ENCODE results near the gene ADH4. TPM values are rescaled to one million over a fixed set of nuclear protein-coding genes. Genes with fewer than 3 reads are reported as not detected.
"Not testable (repeated sequence)": the region's sequence is repeated elsewhere in the genome, so short reads cannot be mapped to it uniquely, and the experiment has no call there.

The ADH4 gene
- total RNA-seq: 0.38 TPM
- long read RNA-seq: 0 reads

DNA sequence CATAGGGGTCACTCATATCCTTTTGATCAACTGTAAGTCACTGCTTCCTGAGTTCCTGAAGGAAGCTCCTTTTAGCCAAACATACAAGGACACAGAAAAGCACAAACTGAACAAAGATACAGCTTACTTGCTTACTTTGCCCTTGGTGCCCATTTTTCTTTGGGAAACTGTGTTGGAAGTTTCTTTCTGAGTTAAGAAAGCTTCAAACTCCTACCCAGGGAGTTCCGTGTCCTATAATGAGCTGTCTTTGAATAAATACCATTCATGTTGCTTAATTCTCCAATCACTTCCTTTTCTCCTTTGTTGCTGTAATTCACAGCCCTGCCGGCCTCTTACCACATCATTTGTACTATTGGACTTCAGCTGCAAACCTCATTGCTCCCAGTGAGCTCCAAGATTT is at the start of gene ADH4:
ADH4 (minus strand) TSS at position 228 of the 400 bp plus-strand sequence; CDS start at position 153, 75 bp downstream.
- intact Hi-C loops (cut with DNase I): no loop called here

DNA sequence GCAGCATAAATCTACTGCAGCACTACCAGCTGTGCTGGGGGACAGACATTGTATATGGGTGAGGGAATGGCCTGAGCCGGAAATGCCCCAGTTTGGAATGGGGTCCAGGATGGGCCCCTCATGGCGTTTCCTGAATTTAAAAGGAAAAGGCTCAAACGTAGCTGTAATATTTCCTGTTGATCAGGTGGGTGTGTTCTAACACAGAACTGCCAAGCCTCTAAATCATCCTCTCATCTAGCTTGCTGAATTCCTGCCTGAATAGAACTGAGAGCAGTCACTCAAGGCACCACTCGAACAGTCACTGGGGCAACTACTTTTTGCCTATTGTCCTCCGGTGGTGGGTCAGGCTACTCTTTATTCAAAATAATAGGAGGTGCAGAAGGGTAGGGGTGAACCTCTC is 46.2 kb upstream of the ADH4 start:
- DNase-seq (no peak), ATAC-seq (peak; percentile 32)
- Histone ChIP-seq H3K27ac (no peak overlapping the region), H3K27me3 (no peaks in the 10 kb centered on the region), H3K36me3 (no peaks in the 10 kb centered on the region), H3K4me3 (no peak overlapping the region), H3K9me3 (no peaks in the 10 kb centered on the region), H3K4me1 (peaks cover 7% of the 10 kb centered on the region)
- intact Hi-C loops (cut with DNase I): no loop called here
- TF ChIP-seq, protein P1, sequence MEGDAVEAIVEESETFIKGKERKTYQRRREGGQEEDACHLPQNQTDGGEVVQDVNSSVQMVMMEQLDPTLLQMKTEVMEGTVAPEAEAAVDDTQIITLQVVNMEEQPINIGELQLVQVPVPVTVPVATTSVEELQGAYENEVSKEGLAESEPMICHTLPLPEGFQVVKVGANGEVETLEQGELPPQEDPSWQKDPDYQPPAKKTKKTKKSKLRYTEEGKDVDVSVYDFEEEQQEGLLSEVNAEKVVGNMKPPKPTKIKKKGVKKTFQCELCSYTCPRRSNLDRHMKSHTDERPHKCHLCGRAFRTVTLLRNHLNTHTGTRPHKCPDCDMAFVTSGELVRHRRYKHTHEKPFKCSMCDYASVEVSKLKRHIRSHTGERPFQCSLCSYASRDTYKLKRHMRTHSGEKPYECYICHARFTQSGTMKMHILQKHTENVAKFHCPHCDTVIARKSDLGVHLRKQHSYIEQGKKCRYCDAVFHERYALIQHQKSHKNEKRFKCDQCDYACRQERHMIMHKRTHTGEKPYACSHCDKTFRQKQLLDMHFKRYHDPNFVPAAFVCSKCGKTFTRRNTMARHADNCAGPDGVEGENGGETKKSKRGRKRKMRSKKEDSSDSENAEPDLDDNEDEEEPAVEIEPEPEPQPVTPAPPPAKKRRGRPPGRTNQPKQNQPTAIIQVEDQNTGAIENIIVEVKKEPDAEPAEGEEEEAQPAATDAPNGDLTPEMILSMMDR (IDR thresholded peaks at IDR 0.05): no peak

More for the DNA sequence above, at the start of gene ADH4:
- H3K9me3 ChIP-seq: no peaks in the 10 kb centered on the region
- peak within 1 kb of the TSS; percentile 52 for H3K27ac ChIP-seq
- DNase-seq (no peak), ATAC-seq (peak; percentile 62)
- TF ChIP-seq, protein P1 (IDR thresholded peaks at IDR 0.05): no peak
- H3K4me1 ChIP-seq: no peaks in the 10 kb centered on the region
- H3K27me3 ChIP-seq: no peaks in the 10 kb centered on the region
- no peak within 1 kb of the TSS for H3K4me3 ChIP-seq
- H3K36me3 ChIP-seq: no peaks in the 10 kb centered on the region

DNA sequence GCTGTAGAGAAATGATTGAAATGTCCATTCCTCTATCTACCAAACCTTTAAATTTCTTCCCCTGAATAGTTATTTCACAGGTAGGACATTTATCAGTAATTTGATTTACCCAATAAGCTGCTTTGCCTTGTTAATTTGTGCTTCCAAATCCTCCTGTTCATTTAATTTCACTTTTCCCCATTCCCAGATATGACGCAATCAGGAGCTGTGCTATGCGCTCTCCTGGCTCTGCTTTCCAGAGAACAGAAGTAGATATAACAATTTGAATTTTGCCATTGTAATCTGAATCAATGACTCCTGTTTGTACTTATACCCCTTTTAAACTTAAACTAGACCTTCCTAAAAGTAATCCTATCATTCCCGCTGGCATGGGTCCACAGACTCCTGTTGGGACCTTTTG is 45.8 kb upstream of the ADH4 start:
- H3K36me3 ChIP-seq; H3K4me3 ChIP-seq; DNase-seq; H3K27me3 ChIP-seq; ATAC-seq; H3K4me1 ChIP-seq; intact Hi-C loops (cut with DNase I); H3K27ac ChIP-seq; H3K9me3 ChIP-seq: not testable (repeated sequence)

DNA sequence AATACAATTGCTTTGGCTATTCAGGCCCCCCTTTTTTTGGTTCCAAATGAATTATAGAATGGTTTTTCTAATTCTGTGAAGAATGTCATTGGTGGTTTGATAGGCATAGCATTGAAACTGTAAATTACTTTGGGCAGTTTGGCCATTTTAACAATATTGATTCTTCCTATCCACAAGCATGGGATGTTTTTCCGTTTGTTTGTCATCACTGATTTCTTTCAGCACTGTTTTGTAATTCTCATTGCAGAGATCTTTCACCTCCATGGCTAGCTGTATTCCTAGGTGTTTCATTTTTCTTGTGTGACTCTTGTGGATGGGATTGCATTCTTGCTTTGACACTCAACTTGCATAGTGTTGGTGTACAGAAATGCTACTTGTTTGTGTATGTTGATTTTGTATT is 41.9 kb upstream of the ADH4 start:
- H3K9me3 ChIP-seq: no peaks in the 10 kb centered on the region
- TF ChIP-seq, protein P1 (IDR thresholded peaks at IDR 0.05): no peak
- ATAC-seq (no peak), DNase-seq (no peak)
- H3K27me3 ChIP-seq: no peaks in the 10 kb centered on the region
- H3K4me1 ChIP-seq: peaks cover 7% of the 10 kb centered on the region
- no peak overlapping the region for H3K27ac ChIP-seq
- H3K36me3 ChIP-seq: no peaks in the 10 kb centered on the region
- H3K4me3 ChIP-seq: no peak overlapping the region
- intact Hi-C loops (cut with DNase I): no loop called here

DNA sequence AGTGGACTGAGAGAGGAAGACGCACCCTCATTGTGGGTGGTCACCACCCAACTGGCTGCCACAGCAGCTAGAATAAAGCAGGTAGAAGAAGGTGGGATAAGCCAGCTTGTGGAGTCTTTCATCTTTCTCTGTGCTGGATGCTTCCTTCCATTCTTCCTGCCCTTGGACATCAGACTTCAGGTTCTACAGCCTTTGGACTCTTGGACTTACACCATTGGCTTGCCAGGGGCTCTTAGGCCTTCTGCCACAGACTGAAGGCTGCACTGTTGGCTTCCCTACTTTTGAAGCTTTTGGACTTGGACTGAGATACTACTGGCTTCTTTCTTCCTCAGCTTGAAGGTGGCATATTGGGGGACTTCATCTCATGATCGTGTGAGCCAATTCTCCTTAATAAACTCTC is 41.5 kb upstream of the ADH4 start:
- Histone ChIP-seq H3K4me3 (no peak overlapping the region), H3K4me1 (peaks cover 6% of the 10 kb centered on the region), H3K9me3 (no peaks in the 10 kb centered on the region), H3K27me3 (no peaks in the 10 kb centered on the region), H3K36me3 (no peaks in the 10 kb centered on the region), H3K27ac (no peak overlapping the region)
- ATAC-seq (no peak), DNase-seq (no peak)
- TF ChIP-seq, protein P1 (IDR thresholded peaks at IDR 0.05): no peak
- intact Hi-C loops (cut with DNase I): no loop called here

DNA sequence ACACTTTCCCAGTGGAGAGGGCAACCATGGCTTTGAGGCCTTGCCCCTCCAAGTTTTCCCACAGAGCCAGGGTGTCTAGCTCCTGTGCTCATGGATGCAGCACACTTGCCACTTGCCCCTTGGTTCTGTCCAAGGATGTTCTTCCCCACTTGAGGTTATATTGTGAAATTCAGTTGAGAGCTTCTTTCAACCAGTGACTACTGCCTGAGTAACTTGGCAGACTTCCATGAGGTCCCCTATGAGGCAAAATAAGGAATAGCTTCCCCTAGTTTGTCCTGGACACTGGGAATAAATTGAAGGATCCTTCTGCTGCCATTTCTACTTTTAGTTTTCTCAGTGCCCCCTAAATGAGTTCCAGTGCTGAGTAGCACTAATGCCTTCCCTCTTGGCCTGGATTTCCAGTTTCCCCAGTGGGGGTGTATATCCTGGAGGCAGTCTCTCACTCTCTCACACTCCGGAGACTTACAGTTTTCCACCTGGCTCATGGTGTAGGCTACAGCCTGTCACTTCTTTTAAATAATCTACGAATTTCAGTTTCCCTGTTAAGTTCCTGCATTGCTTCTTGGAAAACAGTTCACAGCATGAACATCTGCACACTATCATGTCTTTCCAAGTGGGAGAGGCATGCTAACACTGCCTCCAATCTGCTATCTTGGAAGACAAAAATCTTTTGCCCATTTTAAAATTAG is 36.4 kb upstream of the ADH4 start:
- intact Hi-C loops (cut with DNase I): no loop called here
- Histone ChIP-seq H3K9me3 (no peaks in the 10 kb centered on the region), H3K27ac (no peak overlapping the region), H3K4me3 (no peak overlapping the region), H3K27me3 (no peaks in the 10 kb centered on the region), H3K4me1 (no peaks in the 10 kb centered on the region), H3K36me3 (no peaks in the 10 kb centered on the region)
- ATAC-seq (no peak), DNase-seq (no peak)
- TF ChIP-seq, protein P1 (IDR thresholded peaks at IDR 0.05): no peak

Measured in upper lobe of right lung (tissue), 1 donor.